H7 (cell line): ENCODE measurements around the gene CCSER1. TPM values are rescaled to one million over a fixed set of nuclear protein-coding genes. Genes with fewer than 3 reads are reported as not detected.
"Not testable (repeated sequence)": the region's sequence is repeated elsewhere in the genome, so short reads cannot be mapped to it uniquely, and the experiment has no call there.

Experiments used
- DNase-seq: peaks from one replicate; pipeline ENCODE4 v3.0.0; 2012
- H3K27me3 ChIP-seq: 2 replicates; pipeline ENCODE4 v1.6.0; 2011; ENCODE audit warnings: mild to moderate bottlenecking, low read length; ENCODE audit not compliant: control insufficient read depth, insufficient read depth
- H3K36me3 ChIP-seq: replicated peaks from 2 replicates; pipeline ENCODE4 v1.5.1; 2011; ENCODE audit warnings: low read length; ENCODE audit not compliant: control insufficient read depth, insufficient read depth
- H3K4me3 ChIP-seq: 2 replicates; pipeline ENCODE4 v1.5.1; 2011; ENCODE audit warnings: low read depth, mild to moderate bottlenecking, control low read depth, low read length, moderate library complexity; ENCODE audit not compliant: insufficient read depth
- total RNA-seq: library from RNA; depleted of rRNA; stranded (reverse); fragments of >200 nt; shearing (Covaris generic); gene quantifications from 2 replicates; pipeline ENCODE4 v1.2.3, GENCODE V29; 2014

Gene CCSER1
- total RNA-seq, 1 experiment from 2014 or later: 1.1 TPM

DNA sequence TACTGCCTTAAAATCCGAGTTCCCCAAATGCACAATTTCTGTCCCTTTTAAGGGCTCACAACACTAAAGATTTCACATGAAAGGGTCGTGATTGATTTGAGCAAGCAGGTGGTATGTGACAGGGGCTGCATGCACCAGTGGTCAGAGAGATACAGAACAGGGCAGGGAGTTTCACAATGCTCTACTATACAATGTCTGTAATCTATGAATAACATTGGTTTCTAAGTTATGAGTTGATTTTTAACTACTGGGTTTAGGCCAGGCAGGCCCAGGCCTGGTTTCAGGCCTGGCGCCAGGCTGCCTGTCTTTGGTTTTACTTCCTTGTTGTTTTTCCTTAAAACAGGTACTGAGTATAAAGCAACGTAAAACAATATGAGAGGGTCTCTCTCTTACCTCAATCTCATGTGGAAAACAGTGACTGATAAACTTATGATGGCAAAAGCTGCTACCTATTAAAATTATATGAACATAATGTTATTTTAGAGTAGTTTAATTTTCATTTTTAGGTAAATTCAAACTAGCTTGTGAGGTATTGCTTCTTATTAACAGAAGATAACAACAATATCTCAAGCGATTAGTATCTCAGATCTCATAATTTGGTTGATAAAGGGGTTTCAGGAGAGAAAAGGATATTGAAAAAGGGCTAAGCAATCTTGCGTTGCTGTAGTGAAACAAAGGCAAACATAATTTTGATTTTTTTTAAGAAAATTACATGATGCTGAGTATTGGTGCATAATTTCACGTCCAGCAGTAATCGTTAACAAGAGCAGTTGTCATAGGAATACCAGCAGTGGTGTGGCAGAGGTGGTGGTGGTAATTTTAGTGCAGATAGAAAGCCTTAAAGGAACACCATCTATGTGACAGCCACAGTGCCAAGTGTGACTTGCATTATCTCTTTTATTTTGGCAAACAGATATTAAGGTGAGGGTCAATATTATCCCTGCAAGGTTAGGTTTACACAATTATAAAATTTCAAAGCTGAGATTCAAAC is 1232.1 kb downstream of the CCSER1 start:
- no peak for DNase-seq
- H3K36me3 ChIP-seq: no peaks in the 10 kb centered on the region

DNA sequence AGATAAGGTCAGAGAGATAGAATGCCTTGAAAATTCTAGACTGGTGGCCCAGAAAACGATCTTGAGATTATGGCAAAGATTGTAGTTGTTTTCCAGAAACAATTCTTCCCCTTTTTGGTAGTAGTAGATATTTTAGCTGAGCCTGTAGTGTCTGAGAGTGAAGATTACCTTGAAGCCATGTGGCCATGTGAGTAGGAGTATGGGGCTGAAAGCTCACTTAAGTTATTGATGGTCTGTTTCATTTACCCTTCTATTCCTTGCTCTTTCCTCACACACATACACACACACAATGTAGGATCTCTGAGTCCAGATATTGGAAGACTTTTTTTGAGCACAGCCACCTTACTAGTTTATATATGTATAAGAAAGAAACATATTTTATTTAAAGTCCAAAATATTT is 1234.9 kb downstream of the CCSER1 start:
- DNase-seq: no peak
- Histone ChIP-seq H3K4me3 (no peak overlapping the region), H3K36me3 (no peaks in the 10 kb centered on the region), H3K27me3 (no peaks in the 10 kb centered on the region)

More for the DNA sequence above, 1232.1 kb downstream of the CCSER1 start:
- Histone ChIP-seq H3K4me3 (no peak overlapping the region), H3K27me3 (no peaks in the 10 kb centered on the region)

DNA sequence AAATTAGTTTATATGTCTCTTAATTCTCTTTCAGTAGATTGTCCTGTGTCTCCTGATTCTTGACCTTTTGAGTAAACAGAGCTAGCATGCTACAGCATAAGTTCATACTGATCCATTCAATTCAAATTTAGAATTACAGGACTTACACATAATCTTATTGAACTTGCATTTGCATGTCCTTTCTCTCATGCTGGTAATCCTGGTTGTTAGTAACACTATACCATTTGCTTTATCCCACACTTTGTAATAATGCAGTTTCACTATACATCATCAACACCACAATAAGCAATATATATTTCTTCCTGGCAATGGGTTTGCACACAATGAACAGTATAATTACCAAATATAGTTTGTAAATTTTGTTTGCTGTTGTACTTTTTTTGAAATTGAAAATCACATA is 1239.4 kb downstream of the CCSER1 start:
- H3K4me3 ChIP-seq: no peak overlapping the region
- H3K36me3 ChIP-seq: no peaks in the 10 kb centered on the region
- H3K27me3 ChIP-seq: no peaks in the 10 kb centered on the region
- no peak for DNase-seq

DNA sequence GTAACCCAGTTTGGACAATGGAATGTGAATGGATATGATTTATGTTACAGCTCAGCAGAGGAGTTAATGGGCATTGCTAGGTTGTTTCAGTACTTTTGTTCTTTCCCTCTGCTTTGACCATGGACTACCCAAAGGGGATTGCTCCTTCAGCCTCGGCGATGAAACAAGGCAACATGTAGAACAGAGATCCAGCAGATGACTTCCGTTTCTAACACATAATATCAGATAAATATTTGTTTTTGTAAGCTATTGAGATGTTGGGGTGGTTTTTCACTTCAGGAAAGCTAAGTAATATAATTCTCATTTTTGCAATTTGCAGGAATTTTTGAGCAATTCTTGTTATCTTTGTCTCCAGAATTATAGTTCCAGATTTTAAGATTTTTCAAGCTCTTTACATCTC is 1241.9 kb downstream of the CCSER1 start:
- Histone ChIP-seq H3K27me3 (no peaks in the 10 kb centered on the region), H3K4me3 (no peak overlapping the region), H3K36me3 (no peaks in the 10 kb centered on the region)
- DNase-seq: no peak

DNA sequence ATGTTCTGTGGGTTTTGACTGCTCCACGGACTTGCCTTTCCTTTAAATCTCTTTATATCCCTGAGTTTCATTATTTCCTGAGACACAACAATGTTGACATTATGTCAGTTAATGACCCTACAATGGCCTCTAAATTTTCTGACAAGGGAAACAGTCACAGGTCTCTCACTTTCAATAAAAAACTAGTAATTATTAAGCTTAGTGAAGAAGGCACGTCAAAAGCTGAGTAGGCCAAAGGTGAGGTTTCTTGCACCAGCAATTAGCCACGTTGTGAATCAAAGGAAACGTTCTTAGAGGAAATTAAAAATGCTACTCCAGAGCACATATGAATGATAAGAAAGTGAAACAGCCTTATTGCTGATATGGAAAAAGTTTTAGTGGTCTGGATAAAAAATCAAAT is 1246.4 kb downstream of the CCSER1 start:
- Histone ChIP-seq H3K4me3 (no peak overlapping the region), H3K36me3 (no peaks in the 10 kb centered on the region), H3K27me3 (no peaks in the 10 kb centered on the region)
- DNase-seq: no peak

DNA sequence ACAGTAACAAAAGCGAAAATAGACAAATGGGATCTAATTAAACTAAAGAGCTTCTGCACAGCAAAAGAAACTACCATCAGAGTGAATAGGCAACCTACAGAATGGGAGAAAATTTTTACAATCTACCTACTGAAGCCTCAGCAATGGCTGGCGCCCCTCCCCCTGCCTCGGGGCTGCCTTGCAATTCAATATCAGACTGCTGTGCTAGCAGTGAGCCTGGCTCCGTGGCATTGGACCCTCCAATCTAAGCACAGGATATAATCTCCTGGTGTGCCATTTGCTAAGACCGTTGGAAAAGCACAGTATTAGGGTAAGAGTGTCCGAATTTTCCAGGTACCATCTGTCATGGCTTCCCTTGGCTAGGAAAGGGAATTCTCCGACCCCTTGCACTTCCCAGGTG is 1278.2 kb downstream of the CCSER1 start:
- not testable (repeated sequence) for H3K4me3 ChIP-seq, H3K27me3 ChIP-seq, DNase-seq, H3K36me3 ChIP-seq

DNA sequence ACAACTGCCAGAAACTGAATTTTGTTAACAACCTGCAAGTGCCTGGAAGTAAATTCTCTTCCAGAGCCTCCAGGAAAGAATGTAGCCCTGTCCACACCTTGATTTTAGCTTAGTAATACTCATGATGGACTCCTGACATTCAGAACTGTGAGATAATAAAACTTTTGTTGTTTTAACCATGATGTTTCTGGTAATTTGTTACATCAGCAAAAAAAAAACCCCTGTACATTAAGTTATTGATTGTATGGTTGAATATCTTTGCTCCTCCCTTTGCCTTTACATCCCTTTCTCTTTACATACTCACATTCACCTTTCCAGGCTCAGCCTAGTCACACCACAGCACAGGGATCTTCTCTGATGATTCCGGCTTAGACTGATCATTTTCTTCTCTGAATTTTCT is 1294.8 kb downstream of the CCSER1 start:
- Histone ChIP-seq H3K4me3 (no peak overlapping the region), H3K36me3 (no peaks in the 10 kb centered on the region), H3K27me3 (no peaks in the 10 kb centered on the region)
- no peak for DNase-seq

DNA sequence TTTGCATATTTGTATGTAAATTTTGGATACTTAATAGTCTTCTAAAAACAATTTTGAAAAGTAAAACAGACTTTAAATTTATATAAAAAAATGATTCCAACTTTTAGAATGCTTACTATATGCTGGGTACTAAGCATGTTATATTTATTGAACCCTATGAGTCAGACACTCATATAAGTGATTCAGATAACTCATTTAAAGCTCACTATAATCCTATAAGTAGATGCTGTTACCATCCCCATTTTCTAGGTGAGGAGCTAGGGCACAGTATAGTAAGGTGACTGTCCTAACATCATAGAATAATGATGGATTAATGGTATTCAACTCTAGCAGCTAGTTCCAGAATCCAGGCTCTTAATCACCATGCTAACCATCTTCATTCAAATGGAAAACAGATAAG is 1299.5 kb downstream of the CCSER1 start:
- no peak for DNase-seq
- Histone ChIP-seq H3K27me3 (no peaks in the 10 kb centered on the region), H3K4me3 (no peak overlapping the region), H3K36me3 (no peaks in the 10 kb centered on the region)

DNA sequence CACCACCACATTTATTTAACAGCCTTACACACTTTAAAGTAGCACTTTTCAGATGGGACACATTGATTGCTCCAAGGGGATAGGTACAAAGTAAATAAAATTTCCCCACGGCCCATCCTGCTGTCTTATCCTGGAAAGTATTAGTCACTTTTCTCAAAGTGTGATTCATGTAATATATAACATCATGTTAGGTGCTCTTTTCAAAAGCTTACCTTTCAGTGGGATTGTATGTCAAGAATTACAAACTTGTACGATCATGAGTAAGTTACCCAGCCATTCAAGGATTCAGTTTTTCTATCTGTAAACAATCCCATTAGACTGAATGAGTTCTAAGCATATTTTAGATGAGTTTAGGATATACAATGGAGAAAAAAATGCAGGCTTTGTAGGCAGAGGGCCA is 1300.0 kb downstream of the CCSER1 start:
- peak; percentile 5 for DNase-seq
- H3K36me3 ChIP-seq: no peaks in the 10 kb centered on the region
- H3K4me3 ChIP-seq: no peak overlapping the region
- H3K27me3 ChIP-seq: no peaks in the 10 kb centered on the region

DNA sequence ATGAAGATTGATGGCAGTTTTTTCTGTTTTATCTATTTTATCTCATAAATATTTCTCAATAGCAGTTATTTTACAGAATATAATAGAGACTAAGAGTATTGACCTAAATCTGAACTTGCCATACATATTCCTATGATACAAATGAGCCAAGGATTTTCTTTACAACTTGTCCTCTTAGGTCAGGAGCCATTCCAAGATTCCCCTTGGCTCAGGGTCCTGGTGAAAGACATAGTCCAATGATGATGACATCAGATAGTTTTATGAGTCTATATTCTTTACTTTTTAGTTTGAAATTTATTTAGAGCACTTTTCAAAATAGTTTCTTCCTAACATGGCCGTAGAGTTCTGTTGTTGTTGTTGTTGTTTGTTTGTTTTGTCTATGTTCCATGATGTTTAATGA is 1307.4 kb downstream of the CCSER1 start:
- Histone ChIP-seq H3K4me3 (no peak overlapping the region), H3K27me3 (no peaks in the 10 kb centered on the region), H3K36me3 (no peaks in the 10 kb centered on the region)
- no peak for DNase-seq

DNA sequence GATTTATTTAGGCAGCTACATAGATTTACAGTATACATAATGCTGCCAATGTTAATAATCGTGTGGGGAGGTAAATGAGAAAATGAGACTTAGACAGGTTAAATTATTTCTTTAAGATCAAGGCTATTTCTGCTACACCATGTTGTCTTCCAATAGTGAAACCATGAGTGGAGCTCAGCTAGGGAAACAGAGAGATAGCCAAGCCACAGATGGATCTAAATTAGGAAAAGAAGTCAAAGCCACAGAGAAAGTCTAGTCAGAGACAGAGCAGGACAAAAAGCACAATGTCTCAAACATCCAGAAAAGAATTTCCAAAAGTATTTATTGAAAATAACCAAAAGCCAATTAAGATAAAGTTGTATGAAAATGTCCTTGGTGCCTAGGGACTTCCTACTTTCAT is 1309.4 kb downstream of the CCSER1 start:
- Histone ChIP-seq H3K27me3 (no peaks in the 10 kb centered on the region), H3K4me3 (no peak overlapping the region), H3K36me3 (no peaks in the 10 kb centered on the region)
- no peak for DNase-seq

DNA sequence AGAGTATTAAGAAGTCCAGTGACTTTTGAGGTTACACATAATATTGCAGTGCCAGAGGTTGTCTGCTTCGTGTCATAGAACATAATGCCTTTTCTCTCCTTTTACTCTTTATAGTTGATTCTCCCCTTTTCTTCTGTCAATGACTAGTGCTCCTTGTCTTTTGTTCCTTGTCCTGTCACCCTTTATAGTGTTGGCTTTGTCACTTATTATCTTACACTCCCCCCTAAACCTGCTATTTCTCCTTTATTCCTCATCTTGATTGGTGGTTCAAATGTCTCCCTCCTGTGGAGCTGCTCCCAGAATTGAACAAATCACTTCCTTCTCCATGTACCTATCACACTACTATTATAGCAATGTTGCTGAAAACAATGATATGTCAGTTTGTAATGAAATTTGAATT is 1320.0 kb downstream of the CCSER1 start:
- no peak for DNase-seq
- Histone ChIP-seq H3K36me3 (no peaks in the 10 kb centered on the region), H3K27me3 (no peaks in the 10 kb centered on the region), H3K4me3 (no peak overlapping the region)

DNA sequence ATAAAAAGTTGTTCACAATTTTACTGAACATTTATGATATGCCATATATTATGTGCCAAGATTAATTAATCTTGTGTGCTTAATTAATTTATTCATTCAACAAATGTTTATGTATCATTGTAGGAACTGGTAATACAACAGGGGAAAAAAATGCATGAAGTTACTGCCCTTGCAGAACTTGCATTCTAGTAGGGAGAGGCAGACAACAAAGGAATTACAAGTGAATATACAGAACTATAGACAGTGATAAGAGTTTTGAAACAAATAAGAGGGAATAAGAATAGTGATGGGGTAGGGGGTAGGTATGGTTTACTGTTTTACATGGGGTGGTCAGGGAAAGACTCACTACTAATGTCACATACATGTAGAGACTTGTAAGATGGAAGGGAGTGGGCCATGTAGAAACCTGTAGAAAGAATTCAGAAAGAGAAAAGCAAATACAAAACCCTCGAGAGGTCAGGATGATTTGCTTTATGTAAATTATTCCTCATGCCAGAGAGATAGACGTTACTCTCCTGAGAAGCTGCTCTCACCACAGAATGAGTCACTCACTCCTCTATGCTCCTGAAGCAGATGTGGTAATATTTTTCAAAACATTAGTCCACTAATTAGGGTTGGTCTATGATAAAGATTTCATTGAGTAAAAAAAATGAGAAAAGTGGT is 1321.6 kb downstream of the CCSER1 start:
- DNase-seq: no peak
- H3K27me3 ChIP-seq: no peaks in the 10 kb centered on the region
- no peaks in the 10 kb centered on the region for H3K36me3 ChIP-seq
- no peak overlapping the region for H3K4me3 ChIP-seq

DNA sequence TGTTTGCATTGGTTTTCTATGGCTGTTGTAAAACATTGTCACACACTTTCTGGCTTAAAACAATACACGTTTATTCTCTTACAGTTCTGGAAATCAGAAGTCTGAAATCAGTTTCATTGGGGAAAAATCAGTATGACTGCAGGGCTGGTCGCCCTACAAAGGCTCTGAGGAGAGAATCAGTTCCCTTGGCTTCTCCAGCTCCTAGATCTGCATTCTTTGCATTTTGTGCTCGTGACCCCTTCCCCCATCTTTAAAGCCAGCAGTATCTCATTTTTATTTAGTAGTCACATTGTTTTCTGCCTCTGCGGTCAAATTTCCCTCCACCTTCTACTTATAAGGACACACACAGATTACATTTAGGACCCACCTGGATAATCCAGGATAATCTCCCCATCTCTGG is 1326.9 kb downstream of the CCSER1 start:
- no peak for DNase-seq
- H3K27me3 ChIP-seq: no peaks in the 10 kb centered on the region
- H3K4me3 ChIP-seq: no peak overlapping the region
- H3K36me3 ChIP-seq: no peaks in the 10 kb centered on the region

DNA sequence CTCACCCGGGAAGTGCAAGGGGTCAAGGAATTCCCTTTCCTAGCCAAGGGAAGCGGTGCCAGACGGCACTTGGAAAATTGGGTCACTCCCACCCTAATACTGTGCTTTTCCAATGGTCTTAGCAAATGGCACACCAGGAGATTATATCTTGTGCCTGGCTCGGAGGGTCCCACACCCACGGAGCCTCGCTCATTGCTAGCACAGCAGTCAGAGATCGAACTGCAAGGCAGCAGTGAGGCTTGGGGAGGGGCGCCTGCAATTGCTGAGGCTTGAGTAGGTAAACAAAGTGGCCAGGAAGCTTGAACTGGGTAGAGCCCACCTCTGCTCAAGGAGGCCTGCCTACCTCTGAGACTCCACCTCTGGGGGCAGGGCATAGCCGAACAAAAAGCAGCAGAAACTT is 1335.4 kb downstream of the CCSER1 start:
- not testable (repeated sequence) for DNase-seq, H3K27me3 ChIP-seq, H3K4me3 ChIP-seq, H3K36me3 ChIP-seq
